ENCODE measurements around the gene PITX1.

DNA sequence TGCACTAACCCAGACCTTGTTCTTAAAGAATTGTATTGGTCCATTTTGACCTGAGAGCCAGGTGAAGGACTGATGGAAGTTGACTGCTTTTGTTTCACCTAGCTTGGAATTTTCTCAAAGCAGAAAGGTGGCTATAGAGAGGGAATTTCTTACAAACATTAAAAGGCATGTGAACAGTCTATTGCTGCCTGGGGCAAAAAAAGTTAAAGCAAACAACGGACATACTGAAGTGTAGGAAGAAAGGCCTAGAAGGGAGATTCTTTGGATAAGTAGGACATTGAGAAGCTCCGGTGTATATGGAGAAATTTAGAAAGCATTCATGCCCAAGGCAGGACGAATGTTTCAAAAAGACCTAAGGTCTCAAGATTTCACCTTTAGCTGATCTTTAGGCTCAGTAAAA, 54.6 kb downstream of the PITX1 start:
- TF ChIP-seq CTCF (IDR thresholded peaks at IDR 0.05; ENCODE audit: insufficient read depth, low read length, poor library complexity, severe bottlenecking) (no peak), EZH2phosphoT487 (conservative IDR thresholded peaks at IDR 0.05; ENCODE audit: low read length) (no peak)
